Measurements from ENCODE around the gene S1PR1. TPM values are rescaled to one million over a fixed set of nuclear protein-coding genes. Genes with fewer than 3 reads are reported as not detected.

The S1PR1 gene
- polyA plus RNA-seq, 1 donor (not counting 4 experiments of a cell fraction or from before 2014, with no cell fraction given): 3.1 TPM

- Histone ChIP-seq H3K9ac (ENCODE audit: control insufficient read depth, extremely low read depth, insufficient read depth, low read length) (no peak overlapping the region), H3K27ac (ENCODE audit: control insufficient read depth, insufficient read depth, low read length) (no peak overlapping the region), H2AFZ (ENCODE audit: control insufficient read depth, low read length) (no peak overlapping the region), H3K9me3 (ENCODE audit: control insufficient read depth, low read depth, low read length) (no peaks in the 10 kb centered on the region), H3K36me3 (ENCODE audit: control insufficient read depth in 2 of 2, extremely low read depth in 1 of 2, insufficient read depth in 2 of 2, low read length in 2 of 2) (peaks cover 4 to 6% of the 10 kb centered on the region in 2 experiments), H3K4me1 (ENCODE audit: control insufficient read depth, extremely low read depth, insufficient read depth, low read length) (peaks cover 17% of the 10 kb centered on the region), H3K4me3 (ENCODE audit: control insufficient read depth in 2 of 3, extremely low read depth in 1 of 3, insufficient read depth in 2 of 3, low read depth in 1 of 3, low read length in 3 of 3) (no peak overlapping the region), H3K4me2 (ENCODE audit: control insufficient read depth, extremely low read depth, insufficient read depth, low read depth, low read length) (no peak overlapping the region), H3K79me2 (ENCODE audit: control insufficient read depth, insufficient read depth, low read length) (peaks cover 1% of the 10 kb centered on the region), H3K9me1 (ENCODE audit: control insufficient read depth, extremely low read depth, insufficient read depth, low read length) (no peaks in the 10 kb centered on the region), H4K20me1 (ENCODE audit: control insufficient read depth, extremely low read depth, insufficient read depth, low read length) (no peaks in the 10 kb centered on the region), H3K27me3 (ENCODE audit: control insufficient read depth, extremely low read depth, insufficient read depth, low read length) (no peaks in the 10 kb centered on the region)
- no peak for DNase-seq (ENCODE audit: low read depth, low spot score)
- dilution Hi-C loops (cut with MboI; ENCODE audit: extremely low pct_ligation_motif_present, low sequenced_read_pairs): no loop called here
- TF ChIP-seq EZH2 (IDR thresholded peaks at IDR 0.05; ENCODE audit: low read length): no peak
- FAIRE-seq: no peak
Measured at GRCh38 chr1:101240041-101240430, 3.2 kb downstream of the S1PR1 start.

GRCh38 chr1:101241485-101242225 lies 4.8 kb downstream of the S1PR1 start:
- dilution Hi-C loops (cut with MboI; ENCODE audit: extremely low pct_ligation_motif_present, low sequenced_read_pairs): no loop called here
- H3K9ac ChIP-seq (ENCODE audit: control insufficient read depth, extremely low read depth, insufficient read depth, low read length): no peak overlapping the region
- no peak overlapping the region for H3K27ac ChIP-seq (ENCODE audit: control insufficient read depth, insufficient read depth, low read length)
- TF ChIP-seq CTCF (optimal IDR thresholded peaks at IDR 0.05 in 1 of 3, IDR thresholded peaks at IDR 0.05 in 1 of 3, conservative IDR thresholded peaks at IDR 0.05 in 1 of 3; ENCODE audit: extremely low read depth in 1 of 3, insufficient read depth in 2 of 3, low read length in 3 of 3) (no peak), EZH2 (IDR thresholded peaks at IDR 0.05; ENCODE audit: low read length) (no peak)
- no peak for DNase-seq (ENCODE audit: low read depth, low spot score)
- peaks cover 4 to 6% of the 10 kb centered on the region in 2 experiments for H3K36me3 ChIP-seq (ENCODE audit: control insufficient read depth in 2 of 2, extremely low read depth in 1 of 2, insufficient read depth in 2 of 2, low read length in 2 of 2)
- no peak overlapping the region for H3K4me3 ChIP-seq (ENCODE audit: control insufficient read depth in 2 of 3, extremely low read depth in 1 of 3, insufficient read depth in 2 of 3, low read depth in 1 of 3, low read length in 3 of 3)
- H3K27me3 ChIP-seq (ENCODE audit: control insufficient read depth, extremely low read depth, insufficient read depth, low read length): no peaks in the 10 kb centered on the region
- no peaks in the 10 kb centered on the region for H3K9me1 ChIP-seq (ENCODE audit: control insufficient read depth, extremely low read depth, insufficient read depth, low read length)
- peaks cover 1% of the 10 kb centered on the region for H3K79me2 ChIP-seq (ENCODE audit: control insufficient read depth, insufficient read depth, low read length)
- no peaks in the 10 kb centered on the region for H3K9me3 ChIP-seq (ENCODE audit: control insufficient read depth, low read depth, low read length)
- H4K20me1 ChIP-seq (ENCODE audit: control insufficient read depth, extremely low read depth, insufficient read depth, low read length): no peaks in the 10 kb centered on the region
- FAIRE-seq: no peak
- H2AFZ ChIP-seq (ENCODE audit: control insufficient read depth, low read length): no peak overlapping the region
- H3K4me1 ChIP-seq (ENCODE audit: control insufficient read depth, extremely low read depth, insufficient read depth, low read length): peaks cover 7% of the 10 kb centered on the region
- no peak overlapping the region for H3K4me2 ChIP-seq (ENCODE audit: control insufficient read depth, extremely low read depth, insufficient read depth, low read depth, low read length)
